Astrocyte (in vitro differentiated cells and primary cell): ENCODE results near the gene GPD1. TPM values are rescaled to one million over a fixed set of nuclear protein-coding genes. Genes with fewer than 3 reads are reported as not detected.
A peak's percentile ranks its signal among the peaks of the same experiment; 100 is the strongest.

Source experiments
- DNase-seq: peaks from one replicate; pipeline ENCODE4 v3.0.0-alpha.2; 2010; ENCODE audit warnings: low read depth
- FAIRE-seq: peaks from 2 replicates; lab custom pipeline; 2011; peaks lifted over from hg19 to GRCh38; lab: Jason Lieb, UNC
- H2AFZ ChIP-seq: 2 replicates; pipeline ENCODE4 v1.6.0; 2012; ENCODE audit warnings: low read depth, low read length, inconsistent platforms
- H3K27ac ChIP-seq: 2 replicates; pipeline ENCODE4 v1.5.1; 2011; ENCODE audit warnings: low read depth, low read length, inconsistent platforms
- H3K27me3 ChIP-seq: 2 replicates; pipeline ENCODE4 v1.6.0; 2011; ENCODE audit warnings: low read length, inconsistent platforms; ENCODE audit not compliant: insufficient read depth
- H3K36me3 ChIP-seq: 2 replicates; pipeline ENCODE4 v1.5.1; 2011; ENCODE audit warnings: low read length, inconsistent platforms; ENCODE audit not compliant: insufficient read depth
- H3K4me1 ChIP-seq: 2 replicates; pipeline ENCODE4 v1.5.1; 2011; ENCODE audit warnings: low read length, inconsistent platforms; ENCODE audit not compliant: insufficient read depth
- H3K4me2 ChIP-seq: 2 replicates; pipeline ENCODE4 v1.6.0; 2012; ENCODE audit warnings: low read length, inconsistent platforms
- H3K4me3 ChIP-seq: 2 replicates; pipeline ENCODE4 v1.5.1; 2011; ENCODE audit warnings: low read depth, mild to moderate bottlenecking, low read length, inconsistent platforms; ENCODE audit not compliant: insufficient read depth
- H3K79me2 ChIP-seq: 2 replicates; pipeline ENCODE4 v1.6.0; 2012; ENCODE audit warnings: mild to moderate bottlenecking, low read length, inconsistent platforms; ENCODE audit not compliant: insufficient read depth
- H3K9ac ChIP-seq: 2 replicates; pipeline ENCODE4 v1.6.0; 2012; ENCODE audit warnings: mild to moderate bottlenecking, low read length, inconsistent platforms
- H3K9me3 ChIP-seq: 2 replicates; pipeline ENCODE4 v1.5.1; 2012; ENCODE audit warnings: low read depth, mild to moderate bottlenecking, low read length, inconsistent platforms; ENCODE audit not compliant: insufficient read depth
- H4K20me1 ChIP-seq: 2 replicates; pipeline ENCODE4 v1.6.0; 2012; ENCODE audit warnings: low read length, inconsistent platforms; ENCODE audit not compliant: insufficient read depth
- H3K27ac Mint-ChIP-seq: one replicate; pipeline ENCODE4 v1.8.0; 2021; ENCODE audit warnings: mild to moderate bottlenecking, mixed read lengths; ENCODE audit not compliant: unreplicated experiment
- H3K27me3 Mint-ChIP-seq: one replicate; pipeline ENCODE4 v1.8.0; 2021; ENCODE audit warnings: low read depth, mixed read lengths; ENCODE audit not compliant: unreplicated experiment
- H3K36me3 Mint-ChIP-seq: one replicate; pipeline ENCODE4 v1.8.0; 2021; ENCODE audit warnings: low read depth, mixed read lengths; ENCODE audit not compliant: unreplicated experiment
- H3K4me1 Mint-ChIP-seq: one replicate; pipeline ENCODE4 v1.8.0; 2021; ENCODE audit warnings: low read depth, mixed read lengths; ENCODE audit not compliant: unreplicated experiment
- H3K4me3 Mint-ChIP-seq: one replicate; pipeline ENCODE4 v1.8.0; 2021; ENCODE audit warnings: mild to moderate bottlenecking, moderate library complexity, mixed read lengths; ENCODE audit not compliant: unreplicated experiment
- H3K9me3 Mint-ChIP-seq: one replicate; pipeline ENCODE4 v1.8.0; 2021; ENCODE audit warnings: mild to moderate bottlenecking, mixed read lengths; ENCODE audit not compliant: unreplicated experiment
- CTCF ChIP-seq: IDR thresholded peaks from 2 replicates; pipeline ENCODE4 v1.5.1; 2011; ENCODE audit warnings: low read depth, mild to moderate bottlenecking, inconsistent platforms, low read length, moderate library complexity; ENCODE audit not compliant: insufficient read depth
- EZH2 ChIP-seq: IDR thresholded peaks from 2 replicates; pipeline ENCODE4 v1.6.1; 2012; ENCODE audit warnings: mild to moderate bottlenecking, low read length, inconsistent platforms; ENCODE audit not compliant: insufficient read depth
- total RNA-seq: library from RNA; stranded (reverse); gene quantifications from 2 replicates; pipeline ENCODE4 v1.2.1, GENCODE V29; 2021

Gene GPD1
- total RNA-seq, 1 donor from 2014 or later, result 0.59 TPM

- Histone ChIP-seq H3K36me3 (peaks cover 61% of the 10 kb centered on the region), H2AFZ (no peak overlapping the region), H3K9me3 (no peaks in the 10 kb centered on the region), H4K20me1 (peaks cover 22% of the 10 kb centered on the region), H3K27me3 (no peaks in the 10 kb centered on the region), H3K79me2 (no peaks in the 10 kb centered on the region), H3K9ac (no peak overlapping the region), H3K4me3 (no peak overlapping the region), H3K4me1 (peaks cover 5% of the 10 kb centered on the region), H3K27ac (no peak overlapping the region), H3K4me2 (no peak overlapping the region)
- Mint-ChIP-seq H3K4me1 (peaks cover 10% of the 10 kb centered on the region), H3K9me3 (no peaks in the 10 kb centered on the region), H3K27me3 (no peaks in the 10 kb centered on the region), H3K36me3 (peaks cover 34% of the 10 kb centered on the region), H3K4me3 (no peak overlapping the region), H3K27ac (no peak overlapping the region)
- DNase-seq (no peak), FAIRE-seq (no peak)
- TF ChIP-seq CTCF, result no peak
- TF ChIP-seq EZH2, result no peak
Observed at GRCh38 chr12:50097952-50098351, 5.9 kb upstream of the GPD1 start.

- Histone ChIP-seq H3K79me2 (no peaks in the 10 kb centered on the region), H4K20me1 (peaks cover 22% of the 10 kb centered on the region), H3K27ac (no peak overlapping the region), H2AFZ (no peak overlapping the region), H3K4me1 (peaks cover 10% of the 10 kb centered on the region), H3K9me3 (no peaks in the 10 kb centered on the region), H3K4me2 (no peak overlapping the region), H3K36me3 (peaks cover 53% of the 10 kb centered on the region), H3K27me3 (no peaks in the 10 kb centered on the region), H3K4me3 (no peak overlapping the region), H3K9ac (peak overlapping the region; percentile 32)
- Mint-ChIP-seq H3K4me3 (no peak overlapping the region), H3K36me3 (peaks cover 30% of the 10 kb centered on the region), H3K27me3 (peaks cover under 1% of the 10 kb centered on the region), H3K27ac (peak overlapping the region; percentile 9), H3K4me1 (peaks cover 10% of the 10 kb centered on the region), H3K9me3 (no peaks in the 10 kb centered on the region)
- TF ChIP-seq CTCF (no peak), EZH2 (no peak)
- DNase-seq (no peak), FAIRE-seq (no peak)
Observed at GRCh38 chr12:50099302-50100008, 4.4 kb upstream of the GPD1 start.

GRCh38 chr12:50100561-50100960 lies 3.2 kb upstream of the GPD1 start:
- Histone ChIP-seq H3K4me1 (peaks cover 10% of the 10 kb centered on the region), H3K27ac (no peak overlapping the region), H3K9me3 (no peaks in the 10 kb centered on the region), H2AFZ (no peak overlapping the region), H4K20me1 (peaks cover 20% of the 10 kb centered on the region), H3K4me2 (no peak overlapping the region), H3K4me3 (no peak overlapping the region), H3K79me2 (no peaks in the 10 kb centered on the region), H3K27me3 (no peaks in the 10 kb centered on the region), H3K9ac (no peak overlapping the region), H3K36me3 (peaks cover 45% of the 10 kb centered on the region)
- H3K9me3 Mint-ChIP-seq, result no peaks in the 10 kb centered on the region
- TF ChIP-seq CTCF, result no peak
- H3K27ac Mint-ChIP-seq, result no peak overlapping the region
- H3K4me1 Mint-ChIP-seq, result peaks cover 10% of the 10 kb centered on the region
- FAIRE-seq (no peak), DNase-seq (no peak)
- H3K27me3 Mint-ChIP-seq, result peaks cover 6% of the 10 kb centered on the region
- H3K36me3 Mint-ChIP-seq, result peaks cover 29% of the 10 kb centered on the region
- no peak overlapping the region for H3K4me3 Mint-ChIP-seq
